Measurements from ENCODE around the gene LPO. TPM values are rescaled to one million over a fixed set of nuclear protein-coding genes. Genes with fewer than 3 reads are reported as not detected.

The LPO gene
- total RNA-seq, 2 donors from 2014 or later = not detected

DNA sequence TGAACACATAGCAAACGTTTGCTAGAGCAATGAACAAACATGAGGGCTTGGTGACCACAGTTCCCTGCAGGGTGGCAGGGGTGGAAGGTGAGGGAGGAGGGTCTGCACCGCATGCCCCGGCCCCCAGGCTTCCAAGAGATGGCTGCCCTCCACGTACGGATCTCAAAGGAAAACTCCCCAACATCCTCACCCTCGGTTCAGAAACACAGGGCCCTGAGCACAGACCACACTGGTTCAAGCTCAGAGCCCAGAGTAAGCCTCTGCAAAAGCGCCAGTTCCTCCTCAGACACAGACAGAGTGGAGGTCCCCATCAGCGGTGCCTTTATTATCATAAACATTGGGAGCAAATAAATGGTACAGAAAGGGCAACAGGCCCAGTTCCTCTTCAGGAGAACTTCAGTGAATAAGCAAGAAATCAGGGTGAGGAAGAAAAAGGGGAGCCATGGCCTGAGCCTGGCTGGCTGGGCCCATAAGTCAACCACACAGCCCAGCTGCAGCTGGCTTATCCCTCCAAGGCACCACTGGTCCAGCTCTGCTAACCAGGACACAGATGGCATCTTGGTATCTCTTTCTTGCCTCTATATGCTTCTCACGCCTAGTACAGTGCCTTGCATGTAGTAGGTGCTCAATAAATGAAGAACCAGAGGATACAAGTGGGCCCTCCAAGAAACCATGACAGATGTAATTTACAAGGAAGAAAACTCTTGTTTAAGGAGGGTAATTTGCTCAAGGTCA lies 31.3 kb downstream of the LPO start:
- Histone ChIP-seq H3K9me3 (no peaks in the 10 kb centered on the region), H3K27ac (no peak overlapping the region), H3K4me3 (no peak overlapping the region), H3K27me3 (replicated peaks; ENCODE audit: insufficient read depth) (no peaks in the 10 kb centered on the region), H3K36me3 (no peaks in the 10 kb centered on the region), H3K4me1 (replicated peaks) (no peaks in the 10 kb centered on the region)
- intact Hi-C loops (cut with DNase I) = no loop called here
- no peak for DNase-seq (ENCODE audit: low spot score)
- 75% methylated on average over 9 of the region's 9 CpGs for WGBS
- TF ChIP-seq POLR2A (IDR thresholded peaks at IDR 0.05) = no peak
- no peak for TF ChIP-seq POLR2AphosphoS5 (IDR thresholded peaks at IDR 0.05)
- TF ChIP-seq, protein P1, sequence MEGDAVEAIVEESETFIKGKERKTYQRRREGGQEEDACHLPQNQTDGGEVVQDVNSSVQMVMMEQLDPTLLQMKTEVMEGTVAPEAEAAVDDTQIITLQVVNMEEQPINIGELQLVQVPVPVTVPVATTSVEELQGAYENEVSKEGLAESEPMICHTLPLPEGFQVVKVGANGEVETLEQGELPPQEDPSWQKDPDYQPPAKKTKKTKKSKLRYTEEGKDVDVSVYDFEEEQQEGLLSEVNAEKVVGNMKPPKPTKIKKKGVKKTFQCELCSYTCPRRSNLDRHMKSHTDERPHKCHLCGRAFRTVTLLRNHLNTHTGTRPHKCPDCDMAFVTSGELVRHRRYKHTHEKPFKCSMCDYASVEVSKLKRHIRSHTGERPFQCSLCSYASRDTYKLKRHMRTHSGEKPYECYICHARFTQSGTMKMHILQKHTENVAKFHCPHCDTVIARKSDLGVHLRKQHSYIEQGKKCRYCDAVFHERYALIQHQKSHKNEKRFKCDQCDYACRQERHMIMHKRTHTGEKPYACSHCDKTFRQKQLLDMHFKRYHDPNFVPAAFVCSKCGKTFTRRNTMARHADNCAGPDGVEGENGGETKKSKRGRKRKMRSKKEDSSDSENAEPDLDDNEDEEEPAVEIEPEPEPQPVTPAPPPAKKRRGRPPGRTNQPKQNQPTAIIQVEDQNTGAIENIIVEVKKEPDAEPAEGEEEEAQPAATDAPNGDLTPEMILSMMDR (IDR thresholded peaks at IDR 0.05) = no peak

DNA sequence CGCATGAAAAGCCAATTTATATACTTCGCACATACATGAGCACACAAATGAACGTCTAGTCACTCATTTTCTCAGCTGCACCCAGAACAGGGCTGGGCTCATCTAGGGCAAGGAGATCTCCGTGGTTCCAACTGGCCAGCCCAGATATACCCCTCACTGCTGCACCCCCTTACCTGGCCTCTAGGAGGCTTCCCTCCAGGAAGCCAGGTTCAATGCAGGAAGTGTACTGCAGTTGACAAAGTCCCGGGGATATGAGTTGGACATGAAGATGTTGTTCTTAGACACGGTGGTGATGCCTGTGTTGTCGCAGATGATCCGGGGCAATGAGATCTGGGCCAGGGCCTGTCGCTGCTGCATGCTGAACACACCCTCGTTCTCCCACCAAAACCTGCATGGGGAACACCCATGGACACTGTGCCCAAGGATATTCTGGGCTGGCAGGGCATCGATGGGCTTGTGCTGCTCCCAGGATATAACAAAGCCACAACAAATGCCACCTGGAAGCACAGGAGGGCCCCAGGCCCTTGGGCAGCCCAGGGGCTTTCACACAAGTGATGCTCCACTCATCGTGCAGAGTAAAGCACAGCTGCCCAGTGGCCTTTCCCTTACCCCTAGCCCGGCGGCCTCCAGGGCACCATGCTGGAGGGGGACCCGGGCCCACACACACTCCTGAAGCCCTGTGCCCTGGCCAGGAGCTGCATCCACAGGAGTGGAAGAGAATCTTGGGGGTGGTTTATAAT lies 32.3 kb downstream of the LPO start:
- no peak for DNase-seq (ENCODE audit: low spot score)

DNA sequence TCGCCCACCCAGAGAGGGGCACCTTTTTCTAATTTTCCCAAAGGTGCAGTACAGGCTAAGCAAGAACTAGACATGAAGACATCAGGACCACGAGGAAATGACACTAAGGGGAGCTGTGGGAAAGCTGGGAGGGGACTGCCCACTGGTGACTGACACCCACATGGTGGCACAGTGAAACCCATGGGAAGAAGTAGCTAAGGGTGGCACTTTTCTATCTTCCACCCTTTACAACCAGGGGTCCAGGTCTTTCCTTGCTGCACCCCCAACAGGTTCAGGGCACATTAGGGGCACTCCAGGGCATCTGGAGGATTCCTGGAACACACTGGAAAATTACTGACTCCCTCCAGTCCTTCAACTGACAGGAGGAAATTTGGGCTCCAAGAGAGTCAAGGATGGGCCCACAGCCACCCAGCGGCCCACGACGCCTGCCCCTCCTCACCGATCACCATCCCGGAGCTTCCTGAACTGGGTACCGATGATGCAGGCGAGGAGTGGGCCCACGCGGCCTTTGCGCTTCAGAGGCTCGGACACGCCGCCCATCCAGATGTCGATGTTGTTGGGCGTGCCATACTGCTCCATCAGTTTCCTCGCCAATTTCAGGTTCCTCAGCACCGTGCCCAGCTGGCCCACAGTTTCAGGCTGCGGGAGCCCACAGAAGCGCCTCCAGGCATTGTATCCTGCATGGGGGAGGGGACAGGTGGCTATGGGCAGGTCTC lies 33.0 kb downstream of the LPO start:
- no peak for TF ChIP-seq POLR2A (IDR thresholded peaks at IDR 0.05)
- no peak for TF ChIP-seq POLR2AphosphoS5 (IDR thresholded peaks at IDR 0.05)
- TF ChIP-seq, protein P1 (IDR thresholded peaks at IDR 0.05) = no peak
- H3K27ac ChIP-seq = no peak overlapping the region
- DNase-seq (ENCODE audit: low spot score) = no peak
- no peaks in the 10 kb centered on the region for H3K9me3 ChIP-seq
- H3K4me1 ChIP-seq (replicated peaks) = no peaks in the 10 kb centered on the region
- 86% methylated on average over 21 of the region's 21 CpGs for WGBS
- no peak overlapping the region for H3K4me3 ChIP-seq
- intact Hi-C loops (cut with DNase I) = no loop called here
- H3K27me3 ChIP-seq (replicated peaks; ENCODE audit: insufficient read depth) = no peaks in the 10 kb centered on the region
- H3K36me3 ChIP-seq = no peaks in the 10 kb centered on the region

More for the DNA sequence above, 32.3 kb downstream of the LPO start:
- Histone ChIP-seq H3K4me1 (replicated peaks) (no peaks in the 10 kb centered on the region), H3K4me3 (no peak overlapping the region), H3K36me3 (no peaks in the 10 kb centered on the region), H3K27ac (no peak overlapping the region), H3K27me3 (replicated peaks; ENCODE audit: insufficient read depth) (no peaks in the 10 kb centered on the region), H3K9me3 (no peaks in the 10 kb centered on the region)
- intact Hi-C loops (cut with DNase I) = no loop called here
- TF ChIP-seq, protein P1 (IDR thresholded peaks at IDR 0.05) = no peak
- WGBS = 81% methylated on average over 15 of the region's 15 CpGs

DNA sequence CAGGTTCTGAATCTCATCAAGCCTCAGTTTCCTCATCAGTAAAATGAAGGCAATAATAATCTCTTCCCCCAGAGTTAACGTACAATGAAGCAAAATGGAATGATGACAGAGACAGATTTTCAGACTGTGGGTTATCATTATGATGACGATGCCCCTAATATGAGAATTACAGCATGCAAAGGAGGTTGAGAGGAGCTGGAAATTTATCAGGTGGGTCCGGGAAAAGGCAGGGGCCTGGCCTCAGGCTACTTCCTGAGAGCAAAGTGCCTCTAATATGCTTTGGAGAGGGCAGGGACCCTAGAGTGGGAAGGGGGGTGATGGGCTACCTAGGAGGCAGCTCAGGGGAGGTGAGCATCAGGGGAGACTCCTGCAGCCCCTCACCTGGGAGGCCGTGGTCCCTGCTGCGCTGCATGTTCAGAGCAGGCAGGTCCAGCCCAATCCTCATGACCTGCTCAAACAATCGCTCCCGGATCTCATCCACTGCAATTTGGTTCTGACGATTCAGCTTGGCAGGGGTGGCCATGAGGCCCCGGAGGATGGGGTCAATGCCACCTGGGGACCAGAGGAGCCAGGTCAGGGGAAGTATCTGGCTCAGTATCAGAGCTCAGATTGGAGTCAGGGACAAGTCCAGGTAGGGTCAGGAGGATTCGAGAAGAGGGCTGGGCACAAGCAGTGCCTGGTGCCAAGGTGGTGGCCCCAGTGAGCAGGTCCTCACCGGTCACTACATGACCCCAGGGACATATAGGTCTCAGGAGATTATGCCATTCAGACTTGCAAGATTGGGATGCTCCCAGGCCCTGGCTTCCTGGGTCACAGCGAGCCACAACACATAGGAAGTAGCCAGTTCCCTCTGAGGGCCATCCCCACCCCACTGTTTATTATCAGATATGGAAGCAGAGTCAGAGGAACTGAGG lies 34.2 kb downstream of the LPO start:
- no peak overlapping the region for H3K27ac ChIP-seq
- intact Hi-C loops (cut with DNase I) = no loop called here
- 89% methylated on average over 12 of the region's 12 CpGs for WGBS
- TF ChIP-seq, protein P1 (IDR thresholded peaks at IDR 0.05) = no peak
- TF ChIP-seq POLR2AphosphoS5 (IDR thresholded peaks at IDR 0.05) (no peak), POLR2A (IDR thresholded peaks at IDR 0.05) (no peak)
- no peaks in the 10 kb centered on the region for H3K9me3 ChIP-seq
- no peak for DNase-seq (ENCODE audit: low spot score)
- H3K4me1 ChIP-seq (replicated peaks) = no peaks in the 10 kb centered on the region
- no peaks in the 10 kb centered on the region for H3K27me3 ChIP-seq (replicated peaks; ENCODE audit: insufficient read depth)
- H3K4me3 ChIP-seq = no peak overlapping the region
- no peaks in the 10 kb centered on the region for H3K36me3 ChIP-seq
